Measurements from ENCODE around the gene IER3.
"Not testable (repeated sequence)": the region's sequence is repeated elsewhere in the genome, so short reads cannot be mapped to it uniquely, and the experiment has no call there.

IER3 gene

DNA sequence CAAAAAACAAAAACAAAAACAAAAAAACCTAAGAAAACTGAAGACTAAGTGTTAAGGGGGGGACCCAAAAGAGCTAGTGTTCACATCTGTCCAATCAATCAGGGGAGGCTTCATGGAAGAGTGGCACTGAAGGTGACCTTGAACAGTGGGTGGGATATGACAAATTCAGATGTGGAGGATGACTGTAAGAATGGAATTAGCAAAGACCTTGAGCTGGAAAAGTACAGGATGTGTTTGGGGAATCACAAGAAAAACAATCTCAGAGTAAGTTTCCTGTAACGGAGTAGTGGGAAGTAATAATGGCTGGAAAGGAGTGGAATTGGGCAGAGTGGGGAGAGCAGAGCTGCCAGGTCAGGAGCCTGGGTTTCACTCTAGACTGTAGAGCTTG is 2.9 kb upstream of the IER3 start:
- ATAC-seq, result no peak

GRCh38 chr6:30743099-30744053 is 971 bp downstream of the IER3 start:
- ATAC-seq, result peak in 1 of 2 donors; percentile 2

DNA sequence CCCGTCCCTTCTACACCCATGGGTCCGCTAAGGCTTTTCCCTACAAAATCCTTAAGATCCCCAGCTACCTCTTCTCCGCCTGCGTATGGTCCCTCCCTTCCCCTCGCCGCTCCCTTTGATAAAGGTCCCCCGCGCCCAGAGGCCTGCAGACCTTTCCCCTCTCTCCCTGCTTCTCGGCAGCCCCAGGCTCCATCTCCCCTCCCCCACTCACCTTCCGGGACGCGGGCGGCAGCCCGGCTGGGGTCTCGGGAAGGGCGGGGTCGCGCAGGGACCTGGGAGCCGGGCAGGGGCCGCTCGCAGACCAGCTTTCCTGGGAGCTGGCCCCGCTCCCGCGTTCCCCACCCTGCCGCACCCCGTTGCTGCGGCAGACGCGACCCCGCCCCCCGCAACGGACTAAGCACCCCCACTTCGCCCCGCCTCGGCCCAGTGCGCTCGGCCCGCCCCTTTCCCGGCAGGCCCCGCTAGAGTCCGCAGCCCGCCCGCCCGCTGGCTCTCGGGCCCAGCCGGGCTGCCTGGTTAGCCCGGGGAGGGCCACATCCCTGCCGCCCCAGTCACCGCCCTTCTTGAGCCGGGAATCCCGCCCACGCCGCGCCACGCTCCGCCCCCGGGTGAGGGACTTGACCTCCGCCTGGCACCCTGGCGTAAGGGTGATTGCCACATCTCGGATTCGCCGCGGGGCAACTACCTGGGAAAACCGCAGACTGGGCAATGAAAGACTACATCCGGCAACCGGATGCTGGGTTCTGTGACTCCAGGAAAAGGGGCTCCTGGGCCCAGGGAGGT is 1.8 kb downstream of the IER3 start, which contains the start of gene FLOT1:
TSS of gene FLOT1 (minus strand) at position 372 of the 783 bp plus-strand sequence. CDS start 498 bp downstream, outside the sequence.
- ATAC-seq, result peak; percentile 71 to 75

GRCh38 chr6:30741789-30742315 is 2.5 kb downstream of the IER3 start:
- ATAC-seq, result no peak

DNA sequence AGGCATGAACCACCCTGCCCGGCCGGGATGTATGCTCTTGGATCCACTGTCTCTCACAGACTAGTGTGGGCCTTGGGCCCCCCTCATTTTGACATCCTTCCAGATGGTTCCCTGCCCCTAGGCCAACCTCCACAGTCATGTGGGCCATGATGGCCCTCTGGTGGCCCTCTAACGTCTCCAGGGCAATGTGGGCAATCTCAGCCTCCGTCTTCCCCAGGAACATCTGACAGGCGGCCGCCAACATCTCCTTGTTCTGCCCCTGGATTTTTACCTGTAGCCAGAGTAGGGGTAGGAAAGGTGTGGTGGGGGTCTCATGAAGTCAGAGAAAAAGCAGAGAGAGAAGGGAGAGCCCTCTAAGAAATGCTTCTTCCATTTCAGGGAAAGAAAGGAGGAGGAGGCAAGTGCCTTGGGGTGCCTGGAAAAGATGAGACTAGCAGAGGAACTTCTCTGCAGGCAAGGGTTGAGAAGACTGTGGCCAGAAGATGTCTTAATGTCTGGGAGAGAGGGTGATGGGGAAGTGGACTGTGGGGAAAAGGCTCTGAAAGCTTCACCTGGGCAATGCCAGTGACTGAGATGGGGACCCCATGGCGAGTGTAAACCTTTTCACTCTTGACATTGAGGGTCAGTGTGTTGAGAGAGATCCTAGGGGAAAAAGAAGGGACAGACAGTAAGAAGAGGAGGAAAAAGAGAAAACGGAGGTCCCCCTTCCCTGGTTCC is 3.1 kb downstream of the IER3 start:
- ATAC-seq, result no peak

- ATAC-seq, result no peak
These were observed 3.8 kb downstream of the IER3 start for GRCh38 chr6:30740540-30740870.

GRCh38 chr6:30738532-30738931 is 5.8 kb downstream of the IER3 start:
- no peak for ATAC-seq

GRCh38 chr6:30735668-30736314 is 8.6 kb downstream of the IER3 start:
- ATAC-seq, result peak; percentile 40 to 47

- no peak for ATAC-seq
These were observed 12.0 kb downstream of the IER3 start for GRCh38 chr6:30732237-30732943.

DNA sequence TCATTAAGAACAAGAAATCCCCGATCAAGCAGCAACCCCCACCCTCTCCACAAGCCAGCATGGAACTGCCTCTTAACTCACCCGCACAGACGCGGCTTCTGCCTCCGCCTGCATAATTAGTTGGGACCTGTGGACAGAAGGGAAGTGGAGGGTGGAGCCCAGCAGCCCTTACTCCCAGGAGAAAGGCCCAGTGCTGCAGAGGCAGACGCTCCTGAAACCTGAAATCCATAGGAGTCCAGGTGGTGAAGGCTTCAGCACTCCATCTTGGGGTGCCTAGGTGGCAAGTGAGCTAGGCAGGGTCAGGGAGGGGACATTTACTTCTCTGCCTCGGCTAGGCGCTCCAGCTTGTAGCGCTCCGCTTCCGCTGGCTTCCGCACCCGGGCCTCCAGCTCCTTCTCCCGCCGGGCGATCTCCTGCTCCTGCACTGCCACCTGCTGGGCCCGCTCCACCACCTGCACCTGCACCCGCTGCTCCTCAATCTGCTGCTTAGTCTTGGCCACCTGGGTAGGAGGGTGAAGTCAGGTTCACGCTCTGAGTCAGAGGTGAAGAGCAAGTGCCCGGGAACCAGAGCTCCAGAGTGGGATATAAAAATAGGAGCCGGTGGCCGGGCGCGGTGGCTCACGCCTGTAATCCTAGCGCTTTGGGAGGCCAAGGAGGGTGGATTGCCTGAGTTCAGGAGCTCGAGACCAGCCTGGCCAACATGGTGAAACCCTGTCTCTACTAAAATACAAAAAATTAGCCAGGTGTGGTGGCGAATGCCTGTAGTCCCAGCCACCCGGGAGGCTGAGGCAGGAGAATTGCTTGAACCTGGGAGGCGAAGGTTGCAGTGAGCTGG is 13.5 kb downstream of the IER3 start:
- peak; percentile 90 for ATAC-seq

DNA sequence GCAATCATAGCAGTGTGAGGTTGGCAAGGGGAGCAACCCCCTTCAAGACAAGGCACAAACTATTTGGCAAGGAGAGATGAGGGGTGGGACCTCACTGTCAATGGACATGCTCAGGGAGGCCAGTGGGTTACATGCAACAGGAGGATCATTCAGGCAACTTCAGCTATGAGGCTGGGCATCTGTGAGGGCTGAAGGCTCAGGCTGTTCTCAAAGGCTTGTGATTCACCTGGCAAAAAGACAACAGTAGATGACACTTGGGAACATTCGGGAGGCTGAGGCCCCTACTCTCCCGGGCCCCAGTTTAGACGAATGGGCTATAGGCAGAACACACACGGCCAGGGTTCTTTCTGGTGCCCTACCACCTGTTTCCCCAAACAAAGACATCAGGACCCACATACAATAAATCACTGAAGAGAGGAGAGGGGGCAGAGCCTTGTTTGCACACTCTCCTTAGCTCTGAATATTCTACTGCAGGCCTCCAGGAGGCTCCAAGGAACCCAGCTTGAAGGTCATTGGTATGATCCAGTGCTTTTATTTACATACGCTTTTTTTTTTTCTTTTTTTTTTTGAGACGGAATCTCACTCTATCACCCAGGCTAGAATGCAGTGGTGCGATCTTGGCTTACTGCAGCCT is 16.3 kb downstream of the IER3 start:
- ATAC-seq, result no peak

- no peak for ATAC-seq
These were observed 17.6 kb downstream of the IER3 start for GRCh38 chr6:30726506-30727413.

DNA sequence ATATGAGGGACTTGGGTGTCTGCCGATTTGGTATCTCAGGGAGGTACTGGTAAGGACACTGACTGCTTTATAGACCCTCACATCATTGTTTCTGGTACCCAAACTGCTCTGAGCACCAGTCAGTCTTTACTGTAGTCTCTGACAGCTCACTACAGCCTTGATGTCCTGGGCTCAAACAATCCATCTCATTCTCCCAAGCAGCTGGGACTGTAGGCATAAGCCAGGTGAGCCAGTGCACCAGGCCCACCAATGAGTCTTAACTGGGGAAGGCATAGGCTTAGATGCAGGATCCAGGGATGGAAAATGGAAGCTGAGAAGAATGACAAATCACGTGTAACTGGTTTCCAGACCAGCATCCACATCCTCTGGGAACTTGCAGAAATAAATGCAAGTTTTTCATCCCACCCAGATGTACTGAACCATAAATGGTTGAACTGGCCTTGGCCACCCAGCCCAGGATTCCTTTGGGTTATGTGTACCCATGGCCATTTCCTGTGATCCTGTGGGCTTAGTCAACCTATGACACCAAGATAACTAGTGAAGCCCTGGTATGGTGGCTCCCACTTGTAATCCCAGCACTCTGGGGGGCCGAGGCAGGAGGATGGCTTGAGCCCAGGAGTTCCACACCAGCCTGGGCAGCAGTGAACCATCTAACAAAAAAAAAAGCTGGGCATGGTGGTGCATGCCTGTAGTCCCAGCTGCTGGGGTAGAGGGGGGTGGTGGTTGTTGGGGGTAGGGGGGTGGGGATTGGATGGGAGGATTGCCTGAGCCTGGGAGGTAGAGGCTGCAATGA is 18.4 kb downstream of the IER3 start:
- ATAC-seq, result no peak

- ATAC-seq, result no peak
These were observed 19.3 kb downstream of the IER3 start for GRCh38 chr6:30724906-30725667.

GRCh38 chr6:30723843-30724741 is 20.3 kb downstream of the IER3 start:
- not testable (repeated sequence) for ATAC-seq

DNA sequence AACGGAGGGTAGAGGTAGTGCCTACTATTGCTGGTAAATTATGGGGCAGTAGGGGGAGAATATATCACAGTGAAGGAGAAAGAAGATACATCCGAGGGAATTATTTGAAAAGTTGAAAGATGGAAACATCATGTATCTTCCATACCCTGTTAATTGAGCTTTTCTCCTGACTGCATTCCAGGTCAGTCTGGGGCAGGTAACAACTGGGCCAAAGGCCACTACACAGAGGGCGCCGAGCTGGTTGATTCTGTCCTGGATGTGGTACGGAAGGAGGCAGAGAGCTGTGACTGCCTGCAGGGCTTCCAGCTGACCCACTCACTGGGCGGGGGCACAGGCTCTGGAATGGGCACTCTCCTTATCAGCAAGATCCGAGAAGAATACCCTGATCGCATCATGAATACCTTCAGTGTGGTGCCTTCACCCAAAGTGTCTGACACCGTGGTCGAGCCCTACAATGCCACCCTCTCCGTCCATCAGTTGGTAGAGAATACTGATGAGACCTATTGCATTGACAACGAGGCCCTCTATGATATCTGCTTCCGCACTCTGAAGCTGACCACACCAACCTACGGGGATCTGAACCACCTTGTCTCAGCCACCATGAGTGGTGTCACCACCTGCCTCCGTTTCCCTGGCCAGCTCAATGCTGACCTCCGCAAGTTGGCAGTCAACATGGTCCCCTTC is 21.0 kb downstream of the IER3 start:
- ATAC-seq, result not testable (repeated sequence)

All from activated CD4-positive, CD25-positive, alpha-beta regulatory T cell treated with anti-CD3 and anti-CD28 coated beads, Interleukin-2, amount 50 U/mL, for 24 hours (primary cell).